COR-L47 (cell line): ENCODE results near the gene PPIL1.

Source experiments
- DNase-seq: peaks from one replicate; lab custom pipeline; 2025; lab: John Stamatoyannopoulos, UW

PPIL1 gene

GRCh38 chr6:36855750-36856149, 18.9 kb downstream of the PPIL1 start:
- no peak for DNase-seq

- DNase-seq = no peak
These were observed 21.3 kb downstream of the PPIL1 start for GRCh38 chr6:36853325-36853724.

GRCh38 chr6:36852481-36853147, 22.0 kb downstream of the PPIL1 start:
- DNase-seq = no peak

- no peak for DNase-seq
These were observed 23.0 kb downstream of the PPIL1 start for GRCh38 chr6:36851626-36852025.

GRCh38 chr6:36851149-36851614, 23.4 kb downstream of the PPIL1 start:
- peak; percentile 44 for DNase-seq

GRCh38 chr6:36850021-36850420, 24.6 kb downstream of the PPIL1 start:
- DNase-seq = no peak

- DNase-seq = no peak
These were observed 25.8 kb downstream of the PPIL1 start for GRCh38 chr6:36848658-36849441.

GRCh38 chr6:36847991-36848390, 26.6 kb downstream of the PPIL1 start:
- DNase-seq = no peak

- DNase-seq = no peak
These were observed 27.5 kb downstream of the PPIL1 start for GRCh38 chr6:36847152-36847551.

GRCh38 chr6:36845233-36845632, 29.4 kb downstream of the PPIL1 start:
- DNase-seq = no peak

- no peak for DNase-seq
These were observed 30.1 kb downstream of the PPIL1 start for GRCh38 chr6:36844232-36845170.

- DNase-seq = no peak
These were observed 31.4 kb downstream of the PPIL1 start for GRCh38 chr6:36843170-36843569.

GRCh38 chr6:36841756-36842155, 32.8 kb downstream of the PPIL1 start:
- DNase-seq = no peak

- DNase-seq = no peak
These were observed 33.9 kb downstream of the PPIL1 start for GRCh38 chr6:36840432-36841403.

GRCh38 chr6:36839749-36840431, 34.7 kb downstream of the PPIL1 start:
- peak; percentile 31 for DNase-seq

GRCh38 chr6:36838896-36839748, 35.5 kb downstream of the PPIL1 start, which contains the start of gene CPNE5:
CPNE5 (minus strand) TSS chr6:36839444; CDS start chr6:36839377, 67 bp downstream.
- no peak for DNase-seq

- no peak for DNase-seq
These were observed 36.9 kb downstream of the PPIL1 start for GRCh38 chr6:36837686-36838085.

- no peak for DNase-seq
These were observed 37.6 kb downstream of the PPIL1 start for GRCh38 chr6:36837022-36837339.
